Aorta (tissue), 5 donors: ENCODE measurements around the gene MYNN. TPM values are rescaled to one million over a fixed set of nuclear protein-coding genes. Genes with fewer than 3 reads are reported as not detected.
A peak's percentile ranks its signal among the peaks of the same experiment; 100 is the strongest.

Source experiments
- ATAC-seq: fragments of 200-7000 bp; cut with Tn5 transposase; one replicate; pipeline ENCODE4 v1.9.1; 2022; ENCODE audit warnings: moderate library complexity; ENCODE audit not compliant: low FRiP score
- DNase-seq, 2 donors: peaks; one replicate each; pipeline ENCODE4 v3.0.0-alpha.2; 2020
- H3K27ac ChIP-seq, 2 donors: one replicate each; pipeline ENCODE4 v1.5.1; 2013; ENCODE audit warnings: low read length in 2 of 2, mild to moderate bottlenecking in 2 of 2, moderate library complexity in 2 of 2, control low read depth in 1 of 2, inconsistent platforms in 1 of 2, low read depth in 1 of 2
- H3K27me3 ChIP-seq, 2 donors: one replicate each; pipeline ENCODE4 v1.6.1; 2013; ENCODE audit warnings: control low read depth in 1 of 2, low read length in 1 of 2, mild to moderate bottlenecking in 1 of 2, moderate library complexity in 1 of 2; ENCODE audit not compliant: insufficient read depth in 2 of 2, control insufficient read depth in 1 of 2
- H3K36me3 ChIP-seq, 2 donors: one replicate each; pipeline ENCODE4 v1.6.1; 2013; ENCODE audit warnings: control low read depth in 1 of 2, low read length in 1 of 2, mild to moderate bottlenecking in 1 of 2; ENCODE audit not compliant: insufficient read depth in 2 of 2, control insufficient read depth in 1 of 2
- H3K4me1 ChIP-seq, 2 donors: one replicate each; pipeline ENCODE4 v1.6.1; 2013; ENCODE audit warnings: low read length in 2 of 2, control low read depth in 1 of 2, mild to moderate bottlenecking in 1 of 2, moderate library complexity in 1 of 2; ENCODE audit not compliant: insufficient read depth in 2 of 2, control insufficient read depth in 1 of 2
- H3K4me3 ChIP-seq, 2 donors: one replicate each; pipeline ENCODE4 v1.5.1; 2013; ENCODE audit warnings: low read length in 2 of 2, control low read depth in 1 of 2, mild to moderate bottlenecking in 1 of 2
- H3K9me3 ChIP-seq: one replicate; pipeline ENCODE4 v1.6.1; 2013; ENCODE audit warnings: mild to moderate bottlenecking, low read length; ENCODE audit not compliant: control insufficient read depth
- WGBS, 2 donors: extraction: QIAGEN DNeasy Blood & Tissue Kit; methylation state at CpG; one replicate each; pipeline ENCODE4 v1.1.7; 2013; 5-methylcytosine and 5-hydroxymethylcytosine counted together
- intact Hi-C, 2 donors: fragments of 100-400 bp; cut with DNase I; formaldehyde crosslinking; loops; one replicate each; pipeline versions ENCODE4 v1.14.2 to v1.15.0; 2022
- polyA plus RNA-seq, 2 donors: library from polyadenylated mRNA; stranded (reverse); fragments of 200-250 nt; gene quantifications; one replicate each; pipeline ENCODE4 v1.2.3, GENCODE V29; 2013
- total RNA-seq, 2 donors: library from RNA; stranded (reverse); fragmentation: NEBNext Ultra II Directional; extraction: Animal tissue kit (Norgen Biotek cat#: 25700); gene quantifications; one replicate each; pipeline ENCODE4 v1.2.1, GENCODE V29; 2021
- donor health status: healthy with polysubstance abuse.
- donor health status: Bipolar disorder and iron deficiency.
- donor health status: DM: no; HTN: no; CAD: no.
- donor health status: DM: no; HTN: no; CAD: no.
- donor health status: DM: yes; HTN: yes; CAD: no.

Gene MYNN
- total and polyA plus RNA-seq, 4 donors = 10.6 to 16.4 (median 13.1) TPM

DNA sequence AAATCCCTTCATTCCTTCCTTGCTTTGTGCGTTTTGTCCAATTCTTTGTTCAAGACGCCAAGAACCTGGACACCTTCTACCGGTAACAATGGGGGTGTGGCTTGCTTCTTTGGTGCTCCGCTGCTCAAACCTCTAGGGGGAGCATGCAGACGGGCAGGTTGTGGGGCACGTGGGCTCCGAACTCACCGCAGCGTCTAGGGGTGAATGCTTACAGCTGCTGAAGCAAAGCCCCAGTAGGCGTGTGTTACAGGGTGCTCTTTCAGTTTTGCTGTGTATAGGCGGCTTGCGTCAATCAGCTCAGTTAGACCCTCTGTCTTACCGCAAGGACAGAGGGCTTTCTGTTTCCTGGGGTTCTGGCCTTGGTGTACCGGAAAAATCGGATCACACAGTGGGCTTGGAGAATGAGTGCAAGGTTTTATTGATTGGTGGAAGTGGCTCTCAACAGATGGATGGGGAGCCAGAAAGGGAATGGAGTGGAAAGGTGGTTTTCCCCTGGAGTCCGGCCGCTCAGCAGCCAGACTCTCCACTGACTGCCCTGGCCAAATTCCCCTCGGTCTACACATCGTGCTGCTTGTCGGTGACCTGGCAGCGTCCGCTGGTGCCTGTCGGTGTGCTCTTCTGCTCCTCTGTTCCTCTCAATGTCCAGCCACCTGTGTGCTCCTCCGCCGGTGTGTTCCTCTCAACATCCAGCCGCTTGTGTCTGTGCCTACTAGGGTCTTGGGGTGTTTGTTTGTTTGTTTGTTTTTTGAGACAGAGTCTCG is 40.7 kb downstream of the MYNN start:
- Histone ChIP-seq H3K36me3 (no peaks in the 10 kb centered on the region), H3K27ac (no peak overlapping the region), H3K27me3 (no peaks in the 10 kb centered on the region), H3K9me3 (no peaks in the 10 kb centered on the region), H3K4me3 (no peak overlapping the region), H3K4me1 (no peaks in the 10 kb centered on the region)
- peak in 1 of 2 donors; percentile 51 for DNase-seq
- intact Hi-C loops = no loop called here
- ATAC-seq = no peak
- WGBS, 2 donors = 71 to 72% methylated on average over 27 of the region's 27 CpGs

DNA sequence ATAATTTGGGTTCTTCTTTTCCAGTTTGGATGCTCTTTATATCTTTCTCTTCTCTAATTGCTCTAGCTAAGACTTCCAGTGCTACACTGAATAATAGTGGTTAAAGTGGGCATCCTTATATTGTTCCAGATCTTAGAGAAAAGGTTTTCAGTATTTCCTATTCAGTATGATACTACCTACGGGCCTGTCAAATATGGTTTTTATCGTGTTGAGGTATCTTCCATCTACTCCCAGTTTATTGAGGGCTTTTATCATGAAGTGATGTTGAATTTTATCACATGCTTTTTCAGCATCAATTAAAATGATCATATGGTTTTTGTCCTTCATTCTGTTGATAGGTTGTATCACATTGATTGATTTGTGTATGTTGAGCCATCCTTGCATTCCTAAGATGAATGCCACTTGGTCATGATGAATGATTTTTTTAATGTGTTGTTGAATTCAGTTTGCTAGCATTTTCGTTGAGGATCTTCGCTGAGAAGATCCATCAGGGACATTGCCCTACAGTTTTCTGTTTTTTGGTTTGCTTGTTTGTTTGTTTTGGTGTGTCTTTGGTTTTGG is 42.5 kb downstream of the MYNN start:
- intact Hi-C loops = no loop called here

GRCh38 chr3:169818316-169818715 is 45.1 kb downstream of the MYNN start:
- no peak overlapping the region for H3K4me3 ChIP-seq
- no peaks in the 10 kb centered on the region for H3K36me3 ChIP-seq
- intact Hi-C loops = no loop called here
- DNase-seq (no peak), ATAC-seq (no peak)
- H3K27ac ChIP-seq = no peak overlapping the region
- H3K4me1 ChIP-seq = no peaks in the 10 kb centered on the region
- H3K27me3 ChIP-seq = no peaks in the 10 kb centered on the region
- WGBS, 2 donors = 65 to 68% methylated on average over 2 of the region's 2 CpGs
- no peaks in the 10 kb centered on the region for H3K9me3 ChIP-seq

More for the DNA sequence above, 42.5 kb downstream of the MYNN start:
- H3K9me3 ChIP-seq = no peaks in the 10 kb centered on the region
- no peaks in the 10 kb centered on the region for H3K36me3 ChIP-seq
- no peak overlapping the region for H3K4me3 ChIP-seq
- H3K4me1 ChIP-seq = no peaks in the 10 kb centered on the region
- H3K27ac ChIP-seq = no peak overlapping the region
- DNase-seq = no peak
- no peak for ATAC-seq
- 92 to 97% methylated on average over 4 of the region's 4 CpGs for WGBS, 2 donors
- no peaks in the 10 kb centered on the region for H3K27me3 ChIP-seq

GRCh38 chr3:169822091-169822490 is 48.9 kb downstream of the MYNN start:
- Histone ChIP-seq H3K9me3 (no peaks in the 10 kb centered on the region), H3K27me3 (no peaks in the 10 kb centered on the region), H3K27ac (no peak overlapping the region), H3K4me3 (no peak overlapping the region), H3K36me3 (no peaks in the 10 kb centered on the region), H3K4me1 (no peaks in the 10 kb centered on the region)
- intact Hi-C loops = no loop called here
- DNase-seq (no peak), ATAC-seq (no peak)
- 89 to 93% methylated on average over 15 of the region's 15 CpGs for WGBS, 2 donors

DNA sequence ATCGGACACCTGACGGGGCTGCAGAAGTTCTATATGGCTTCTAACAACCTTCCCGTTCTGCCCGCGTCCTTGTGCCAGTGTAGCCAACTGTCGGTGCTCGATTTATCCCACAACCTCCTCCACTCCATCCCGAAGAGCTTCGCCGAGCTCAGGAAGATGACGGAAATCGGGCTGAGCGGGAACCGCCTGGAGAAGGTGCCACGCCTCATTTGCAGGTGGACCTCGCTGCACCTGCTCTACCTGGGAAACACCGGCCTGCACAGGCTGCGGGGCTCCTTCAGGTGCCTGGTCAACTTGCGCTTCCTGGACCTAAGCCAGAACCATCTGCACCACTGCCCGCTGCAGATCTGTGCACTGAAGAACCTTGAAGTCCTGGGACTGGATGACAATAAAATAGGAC is 49.3 kb downstream of the MYNN start:
- intact Hi-C loops = no loop called here
- 93 to 96% methylated on average over 20 of the region's 20 CpGs for WGBS, 2 donors
- Histone ChIP-seq H3K4me1 (no peaks in the 10 kb centered on the region), H3K27ac (no peak overlapping the region), H3K4me3 (no peak overlapping the region), H3K9me3 (no peaks in the 10 kb centered on the region), H3K27me3 (no peaks in the 10 kb centered on the region), H3K36me3 (no peaks in the 10 kb centered on the region)
- DNase-seq (no peak), ATAC-seq (no peak)

DNA sequence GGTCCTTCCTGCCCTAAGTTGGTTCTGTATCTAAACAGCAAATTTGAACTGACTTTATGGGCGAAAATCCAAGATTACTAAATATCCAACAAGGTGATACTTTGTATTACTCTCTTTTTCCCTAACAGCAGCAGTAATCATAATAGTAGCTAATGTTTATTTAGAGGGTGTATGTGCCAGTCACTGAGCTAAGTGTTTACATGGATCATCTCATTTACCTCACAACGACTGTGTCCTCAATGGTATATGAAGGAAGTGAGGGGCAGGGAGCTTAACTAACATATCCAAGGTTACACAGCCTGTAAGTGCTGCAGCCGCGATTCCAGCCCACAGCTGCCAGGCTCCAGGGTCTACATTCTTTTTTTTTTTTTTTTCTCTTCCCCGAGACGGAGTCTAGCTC is 49.8 kb downstream of the MYNN start:
- Histone ChIP-seq H3K36me3 (no peaks in the 10 kb centered on the region), H3K9me3 (no peaks in the 10 kb centered on the region), H3K4me3 (no peak overlapping the region), H3K27me3 (no peaks in the 10 kb centered on the region), H3K27ac (no peak overlapping the region), H3K4me1 (no peaks in the 10 kb centered on the region)
- ATAC-seq = no peak
- intact Hi-C loops = no loop called here
- DNase-seq = no peak
- 75 to 84% methylated on average over 6 of the region's 6 CpGs for WGBS, 2 donors

GRCh38 chr3:169825316-169825715 is 52.1 kb downstream of the MYNN start:
- WGBS, 2 donors = 51 to 54% methylated on average over 3 of the region's 3 CpGs
- Histone ChIP-seq H3K27me3 (no peaks in the 10 kb centered on the region), H3K4me3 (no peak overlapping the region), H3K9me3 (no peaks in the 10 kb centered on the region), H3K36me3 (no peaks in the 10 kb centered on the region), H3K4me1 (no peaks in the 10 kb centered on the region), H3K27ac (no peak overlapping the region)
- intact Hi-C loops = no loop called here
- DNase-seq (no peak), ATAC-seq (no peak)

- Histone ChIP-seq H3K36me3 (no peaks in the 10 kb centered on the region), H3K27ac (no peak overlapping the region), H3K4me1 (no peaks in the 10 kb centered on the region), H3K4me3 (no peak overlapping the region), H3K9me3 (no peaks in the 10 kb centered on the region), H3K27me3 (no peaks in the 10 kb centered on the region)
- ATAC-seq (no peak), DNase-seq (no peak)
- intact Hi-C loops = no loop called here
- WGBS, 2 donors = 86 to 89% methylated on average over 4 of the region's 4 CpGs
Measured at GRCh38 chr3:169827712-169828111, 54.5 kb downstream of the MYNN start.

- WGBS, 2 donors = 11 to 28% methylated on average over 1 of the region's 1 CpG
- no peak for DNase-seq
- H3K4me1 ChIP-seq = no peaks in the 10 kb centered on the region
- no peaks in the 10 kb centered on the region for H3K36me3 ChIP-seq
- no peak for ATAC-seq
- intact Hi-C loops = no loop called here
- H3K9me3 ChIP-seq = no peaks in the 10 kb centered on the region
- H3K4me3 ChIP-seq = no peak overlapping the region
- no peaks in the 10 kb centered on the region for H3K27me3 ChIP-seq
- H3K27ac ChIP-seq = no peak overlapping the region
Measured at GRCh38 chr3:169835533-169835932, 62.3 kb downstream of the MYNN start.
